CD4-positive, alpha-beta T cell treated with Interleukin-12 subunit alpha and Interleukin-12 subunit beta, for 1 hour (primary cell): ENCODE data around the gene GPR31.

Experiments
- DNase-seq: peaks from one replicate; pipeline ENCODE4 v3.0.0-alpha.2; 2020

Gene GPR31

GRCh38 chr6:167165858-167166471 lies 8.2 kb upstream of the GPR31 start:
- no peak for DNase-seq

GRCh38 chr6:167164261-167164660 lies 6.5 kb upstream of the GPR31 start:
- no peak for DNase-seq

GRCh38 chr6:167163476-167164011 lies 5.8 kb upstream of the GPR31 start:
- DNase-seq, result no peak

- DNase-seq, result no peak
Measured at GRCh38 chr6:167162591-167162990, 4.8 kb upstream of the GPR31 start.

- DNase-seq, result no peak
Measured at GRCh38 chr6:167161851-167162467, 4.2 kb upstream of the GPR31 start.

GRCh38 chr6:167157414-167157813 lies 366 bp downstream of the GPR31 start:
- no peak for DNase-seq

- DNase-seq, result no peak
Measured at GRCh38 chr6:167154895-167155294, 2.9 kb downstream of the GPR31 start.

GRCh38 chr6:167154291-167154690 lies 3.5 kb downstream of the GPR31 start:
- DNase-seq, result no peak

- peak; percentile 24 for DNase-seq
Measured at GRCh38 chr6:167153521-167153959, 4.2 kb downstream of the GPR31 start.

- peak; percentile 22 for DNase-seq
Measured at GRCh38 chr6:167152862-167153261, 4.9 kb downstream of the GPR31 start.

- DNase-seq, result no peak
Measured at GRCh38 chr6:167151648-167152047, 6.1 kb downstream of the GPR31 start.

GRCh38 chr6:167150941-167151549 lies 6.7 kb downstream of the GPR31 start:
- DNase-seq, result no peak

- DNase-seq, result no peak
Measured at GRCh38 chr6:167148997-167149396, 8.8 kb downstream of the GPR31 start.

- DNase-seq, result no peak
Measured at GRCh38 chr6:167148021-167148420, 9.8 kb downstream of the GPR31 start.

GRCh38 chr6:167146977-167147376 lies 10.8 kb downstream of the GPR31 start:
- DNase-seq, result no peak

GRCh38 chr6:167146135-167146534 lies 11.6 kb downstream of the GPR31 start:
- DNase-seq, result no peak

GRCh38 chr6:167145461-167145860 lies 12.3 kb downstream of the GPR31 start:
- no peak for DNase-seq

GRCh38 chr6:167143041-167143440 lies 14.7 kb downstream of the GPR31 start:
- DNase-seq, result no peak

- no peak for DNase-seq
Measured at GRCh38 chr6:167142433-167142761, 15.4 kb downstream of the GPR31 start.

GRCh38 chr6:167141667-167142432 lies 15.9 kb downstream of the GPR31 start:
- peak; percentile 59 for DNase-seq

GRCh38 chr6:167140589-167141474 lies 16.9 kb downstream of the GPR31 start:
- no peak for DNase-seq

- DNase-seq, result no peak
Measured at GRCh38 chr6:167139761-167140160, 18.0 kb downstream of the GPR31 start.

GRCh38 chr6:167137881-167138280 lies 19.9 kb downstream of the GPR31 start:
- DNase-seq, result no peak
